T follicular helper cell (primary cell): ENCODE results near the gene DCTD.

Source experiments
- DNase-seq: peaks from one replicate; pipeline ENCODE4 v3.0.0-alpha.2; 2020; ENCODE audit warnings: low read depth

DCTD gene

DNA sequence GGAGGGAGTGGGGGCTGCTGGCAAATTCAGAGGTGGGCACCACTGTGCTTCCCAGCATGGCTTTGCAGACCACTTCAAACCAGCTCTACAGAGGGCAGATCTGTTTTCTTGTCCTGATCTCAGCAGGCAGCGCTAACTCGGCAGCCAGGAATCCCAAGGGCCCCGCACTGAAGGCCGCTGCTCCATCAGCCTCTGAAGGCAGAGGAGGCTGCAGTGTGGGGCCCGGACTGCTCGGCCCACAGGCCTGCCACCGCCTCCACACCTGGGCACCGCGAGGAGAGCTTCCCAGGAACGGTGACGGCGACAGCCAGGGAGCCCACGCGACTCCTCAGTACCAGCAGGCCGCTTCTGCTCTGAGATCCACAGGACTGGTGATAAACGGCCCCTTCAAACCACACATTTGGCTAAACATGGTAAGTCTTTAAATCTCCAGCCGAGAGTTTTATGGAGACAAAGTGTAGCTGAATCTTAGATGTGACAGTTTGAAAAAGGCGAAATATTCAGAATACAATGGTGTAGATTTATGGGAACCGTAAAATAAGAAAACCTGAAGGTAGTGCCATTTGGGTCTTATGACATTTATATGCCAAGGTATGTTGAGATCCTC lies 23.6 kb downstream of the DCTD start:
- no peak for DNase-seq

DNA sequence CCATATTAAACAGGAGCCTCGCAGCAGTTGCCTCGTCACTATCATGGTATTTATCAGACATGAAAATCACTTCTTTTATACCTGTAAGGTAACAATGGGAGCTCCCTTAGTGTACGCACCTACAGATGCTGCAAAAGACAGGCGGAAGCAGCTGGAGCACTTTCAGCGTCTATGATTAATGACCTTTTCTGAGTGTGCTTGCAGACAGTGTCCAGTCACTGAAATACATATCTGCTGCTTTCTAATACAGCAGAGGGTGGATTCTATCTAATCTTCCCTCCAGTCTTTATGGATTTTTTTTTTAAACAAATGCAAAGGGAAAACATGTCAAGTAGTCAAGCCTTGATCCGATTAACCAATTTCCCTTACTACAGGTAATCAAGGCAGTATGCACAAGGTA lies 24.1 kb downstream of the DCTD start:
- no peak for DNase-seq

DNA sequence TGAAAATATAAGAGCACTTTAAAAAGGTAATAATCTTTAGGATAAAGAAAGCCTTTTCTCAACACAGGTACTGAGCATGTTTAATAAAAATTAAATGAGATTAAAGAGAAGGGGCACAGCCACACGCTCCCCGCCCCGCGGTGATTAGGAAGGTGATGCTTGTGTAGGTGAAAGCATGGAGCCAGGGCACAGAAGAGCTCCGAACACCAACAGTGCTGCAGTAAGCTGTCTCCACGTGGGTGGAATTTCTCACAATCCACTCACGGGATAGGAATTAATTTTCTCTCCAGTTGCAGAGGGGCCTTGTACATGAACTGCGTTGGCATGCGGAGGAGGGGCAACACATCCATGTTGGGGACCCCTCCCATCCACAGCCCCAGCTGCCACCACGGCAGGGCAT lies 27.0 kb downstream of the DCTD start:
- DNase-seq: no peak

DNA sequence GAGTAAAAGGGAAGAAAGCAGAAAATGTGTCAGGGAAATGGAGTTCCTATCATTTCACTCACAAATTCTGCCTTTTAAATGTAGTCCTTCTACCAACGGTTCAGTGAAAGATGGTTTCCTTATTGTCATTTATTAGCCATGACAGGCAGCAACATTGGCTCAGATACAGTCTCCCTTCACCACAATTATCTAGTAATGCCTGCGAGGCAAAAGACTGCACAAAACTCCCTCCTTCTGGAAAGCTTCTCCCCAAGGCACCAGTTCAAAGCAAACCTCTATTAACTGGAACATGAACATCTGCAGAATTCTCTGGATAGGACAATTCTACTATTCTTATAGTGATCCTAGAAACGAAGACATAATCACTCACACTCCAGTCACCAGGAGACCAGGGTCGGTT lies 28.3 kb downstream of the DCTD start:
- DNase-seq: no peak

DNA sequence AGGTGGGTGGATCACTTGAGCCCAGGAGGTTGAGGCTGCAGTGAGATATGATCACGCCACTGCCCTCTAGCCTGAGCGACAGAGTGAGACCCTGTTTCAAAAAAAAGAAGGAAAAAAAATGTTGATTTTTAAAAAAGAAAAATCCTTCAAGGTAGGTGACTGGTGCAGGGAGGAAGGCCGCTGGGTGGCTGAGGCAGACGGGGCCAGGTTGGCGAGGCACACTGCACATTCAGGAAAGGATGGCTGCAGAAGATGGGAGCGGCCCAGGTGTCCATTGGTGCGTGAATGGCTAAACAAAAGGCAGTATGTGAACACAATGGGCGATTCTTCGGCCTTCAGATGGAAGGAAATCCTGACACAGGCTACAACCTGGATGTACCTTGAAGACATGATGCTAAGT lies 30.4 kb downstream of the DCTD start:
- DNase-seq: no peak

DNA sequence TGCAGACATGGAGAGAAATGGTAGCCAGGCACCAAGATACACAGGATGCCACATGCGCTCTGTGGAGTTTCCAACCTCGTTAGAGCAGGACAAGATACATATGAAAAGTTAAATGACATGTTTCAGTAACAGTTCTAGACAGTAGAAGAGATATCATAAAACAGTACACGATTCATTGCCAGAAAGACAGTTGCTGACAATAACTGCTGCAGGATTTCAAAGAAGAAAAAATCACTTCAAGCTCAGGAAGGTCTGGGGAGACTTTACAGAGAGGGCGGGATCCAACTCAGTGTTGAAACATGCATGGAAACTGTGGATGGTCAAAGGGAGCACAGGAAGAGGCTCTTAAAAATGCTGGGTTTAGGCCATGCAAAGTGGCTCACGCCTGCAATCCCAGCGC lies 31.0 kb downstream of the DCTD start:
- no peak for DNase-seq

DNA sequence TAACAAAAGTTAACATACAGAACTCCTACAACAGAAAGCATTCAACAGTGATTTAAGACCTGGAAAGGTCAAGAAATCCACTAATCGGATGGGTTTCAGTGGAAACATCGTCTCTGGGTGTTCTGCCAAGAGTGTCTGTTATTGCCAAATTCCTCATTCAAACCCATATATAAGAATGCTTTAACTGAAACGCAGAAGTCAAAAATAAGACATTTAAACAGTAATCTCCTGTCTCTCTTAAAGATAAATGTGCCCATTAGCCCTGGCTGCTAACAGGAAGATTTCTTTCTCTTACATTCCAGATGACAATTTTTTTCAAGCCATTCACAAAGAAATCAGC lies 31.5 kb downstream of the DCTD start:
- DNase-seq: no peak

DNA sequence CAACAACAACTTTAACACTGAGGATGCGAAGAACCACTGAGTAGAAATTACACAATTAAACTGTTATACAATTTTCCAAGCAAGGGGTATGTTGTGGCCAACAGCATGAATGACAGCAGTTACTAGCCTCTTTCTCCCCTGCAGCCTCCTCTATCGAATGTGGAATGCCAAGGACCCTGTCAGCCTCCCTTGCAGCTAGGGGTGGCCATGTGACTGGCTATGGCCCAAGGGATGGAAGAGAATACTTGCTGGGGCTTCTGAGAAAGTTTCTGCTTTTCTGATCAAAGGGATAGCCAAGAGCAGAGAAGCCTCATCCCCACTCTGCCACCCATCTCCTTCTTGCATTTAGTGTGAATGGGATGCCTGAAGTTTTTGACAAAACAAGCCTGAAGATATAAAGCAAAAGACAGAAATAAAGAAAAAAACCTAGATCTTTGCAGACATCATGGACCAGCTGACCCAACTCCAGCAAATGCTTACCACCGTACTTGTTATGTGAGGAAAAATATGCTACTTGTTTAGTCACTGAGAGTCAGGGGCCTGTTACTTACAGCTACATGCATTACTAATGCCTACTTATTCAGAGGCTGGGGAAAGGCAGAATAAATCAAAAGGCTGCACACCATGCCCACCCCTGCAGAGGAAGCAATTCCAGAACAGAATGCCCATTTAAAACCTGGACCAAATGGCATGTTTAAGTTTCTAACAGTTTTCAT lies 32.0 kb downstream of the DCTD start:
- DNase-seq: no peak

DNA sequence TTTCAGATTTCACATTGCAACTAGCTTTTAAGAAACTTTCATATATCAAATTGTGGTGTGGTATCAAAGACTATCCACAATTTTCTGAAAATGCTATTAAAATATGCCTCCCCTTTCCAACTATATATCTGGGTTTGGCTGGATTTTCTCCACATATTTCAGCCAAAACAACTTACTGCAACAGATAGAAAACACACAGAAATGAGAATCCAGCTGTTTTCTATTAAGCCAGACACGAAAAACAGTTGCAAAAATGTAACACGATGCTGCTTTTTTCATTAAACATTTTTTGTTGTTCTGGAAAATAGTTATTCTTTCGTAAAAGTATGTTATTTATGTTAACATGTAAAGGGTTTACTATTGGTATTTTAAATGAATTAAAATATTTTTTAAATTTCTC lies 33.1 kb downstream of the DCTD start:
- DNase-seq: no peak

DNA sequence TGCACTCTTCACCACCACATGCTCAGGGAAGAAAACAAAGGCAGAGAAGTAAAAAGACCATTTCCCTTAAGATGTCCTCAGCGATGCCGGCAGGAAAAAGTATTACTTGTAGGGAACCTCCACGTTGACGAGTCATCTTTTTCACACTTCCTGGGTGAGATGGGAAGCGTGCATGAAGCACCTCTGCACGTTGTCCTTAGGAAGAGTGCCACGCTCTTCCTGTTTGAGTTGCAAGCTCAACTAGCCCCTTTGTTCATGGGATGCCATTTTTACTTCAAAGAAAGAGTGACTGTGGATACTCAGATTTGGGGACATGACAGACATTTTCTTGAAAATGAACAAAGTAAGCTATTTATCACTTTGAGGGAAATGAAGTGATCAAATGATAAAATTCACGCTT lies 33.8 kb downstream of the DCTD start:
- DNase-seq: no peak

DNA sequence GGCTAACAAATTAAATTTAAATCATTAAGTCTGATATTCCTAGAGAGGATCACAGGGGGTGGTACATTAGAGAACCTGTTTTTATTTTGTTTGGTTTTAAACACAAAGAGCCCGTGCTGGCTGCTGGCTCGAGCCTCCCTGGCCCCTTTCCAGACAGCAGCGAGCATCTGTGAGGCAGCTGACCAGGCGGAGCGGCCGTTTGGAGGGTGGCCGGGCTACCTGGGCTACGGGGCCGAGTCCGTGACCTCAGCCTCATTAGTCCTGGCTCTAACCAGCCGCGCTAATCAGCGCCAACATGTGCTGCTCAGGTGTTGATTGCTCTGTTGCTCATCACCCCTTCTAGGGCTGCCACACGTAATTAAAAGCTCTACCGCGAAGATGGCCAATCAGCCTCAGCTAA lies 35.3 kb downstream of the DCTD start:
- no peak for DNase-seq

DNA sequence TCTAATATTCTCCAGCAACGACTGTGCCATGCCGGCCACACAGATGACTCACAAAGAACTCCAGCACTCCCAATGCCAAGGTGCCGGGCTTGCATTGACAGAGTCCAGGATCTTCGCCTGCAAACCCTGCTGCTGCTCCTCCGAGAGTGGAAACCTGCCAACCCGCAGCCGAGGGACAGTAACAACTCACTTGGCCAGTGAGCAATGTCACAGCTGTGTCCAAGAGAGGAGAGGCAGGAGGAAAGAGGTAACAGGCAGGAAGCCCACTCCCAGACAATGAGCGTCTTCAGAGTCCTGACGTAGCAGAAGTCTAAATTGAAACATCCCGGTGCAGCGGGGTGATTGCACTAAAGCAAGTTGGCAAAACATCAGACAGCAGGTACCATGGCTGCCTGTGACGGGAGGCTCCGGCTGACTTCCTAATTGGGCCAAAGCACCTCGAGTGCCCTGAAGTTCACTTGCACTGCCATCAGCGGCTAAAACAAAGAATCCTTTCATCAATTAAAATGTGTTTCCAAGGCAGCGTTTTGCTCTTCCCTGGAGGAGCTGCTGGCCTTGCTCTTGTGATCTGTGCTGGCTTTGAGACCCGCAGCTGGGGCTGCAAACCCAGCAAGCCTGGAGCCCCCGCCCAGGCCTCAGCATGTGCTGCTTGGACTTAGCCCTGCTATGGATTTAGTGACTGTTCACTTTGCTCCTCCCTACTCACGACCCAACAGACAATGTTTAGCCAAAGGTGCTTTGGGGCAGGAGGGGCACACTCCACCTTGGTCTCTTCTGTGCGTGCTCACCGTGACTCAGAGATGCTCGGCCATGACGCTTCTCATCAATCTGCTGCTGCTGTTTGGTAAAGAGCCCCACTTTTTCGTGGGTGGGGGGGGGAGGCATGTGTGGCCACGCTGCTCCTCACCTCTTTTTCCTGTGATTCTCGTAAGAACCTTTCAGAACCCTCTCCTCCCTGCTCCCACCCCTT lies 36.5 kb downstream of the DCTD start:
- DNase-seq: no peak

DNA sequence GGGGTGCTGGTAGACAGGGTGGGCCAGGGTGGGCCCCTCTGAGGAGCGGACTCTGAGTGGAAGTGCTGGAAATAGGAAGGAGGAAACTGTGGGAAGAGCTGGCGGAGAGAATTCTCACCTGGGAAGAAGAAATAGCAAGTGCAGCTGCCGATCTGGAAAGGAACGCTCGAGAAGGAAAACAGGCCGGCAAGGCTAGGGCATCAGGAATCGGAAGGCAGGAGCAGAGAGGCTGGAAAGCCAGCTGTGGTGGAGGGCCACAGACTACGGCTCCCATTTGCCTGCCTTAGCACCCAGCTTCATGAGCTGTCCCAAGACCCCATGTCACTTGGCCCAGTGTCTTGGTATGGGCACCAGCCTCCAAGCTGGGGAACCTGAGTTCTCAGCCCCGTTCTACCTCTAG lies 37.3 kb downstream of the DCTD start:
- no peak for DNase-seq

DNA sequence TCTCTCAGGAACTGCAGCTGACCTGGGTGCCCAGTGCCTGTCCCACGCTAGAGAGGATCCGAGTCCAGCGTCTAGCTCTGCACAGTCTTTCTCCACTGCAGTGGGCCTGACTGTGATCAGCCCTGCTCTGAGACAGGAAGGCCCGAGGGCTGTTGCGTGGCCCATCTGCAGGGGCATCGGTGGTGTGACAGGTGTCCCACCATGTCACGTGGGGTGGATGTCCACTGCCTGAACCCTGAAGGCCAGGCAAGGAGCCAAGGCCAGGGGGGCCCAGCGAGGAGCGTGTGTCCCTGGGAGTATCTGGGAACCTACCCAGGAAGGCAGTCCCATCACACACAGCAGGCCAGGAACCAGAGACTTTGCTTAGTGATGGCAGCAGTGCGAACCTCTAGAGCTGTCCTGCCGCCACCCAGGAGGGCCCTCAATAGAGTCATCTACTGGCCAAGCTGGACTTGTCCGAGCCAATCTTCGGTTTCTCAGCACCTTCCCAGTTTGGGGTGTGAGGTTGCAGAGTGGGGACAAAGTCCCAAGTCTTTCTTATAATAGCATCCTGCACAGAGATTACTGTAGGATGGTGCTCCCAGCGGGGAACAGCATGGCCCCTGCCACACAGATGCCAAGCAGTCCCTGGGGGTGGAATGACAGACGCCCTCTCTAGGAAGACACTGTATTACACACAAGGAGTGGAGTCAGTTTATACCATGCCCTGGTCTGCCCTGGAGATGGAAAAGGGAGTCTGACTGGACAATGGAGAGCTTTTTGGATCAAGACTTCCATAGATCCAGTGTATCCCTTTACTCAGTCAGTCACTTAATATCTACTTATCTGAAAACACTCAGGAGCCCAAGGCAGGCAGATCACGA lies 38.3 kb downstream of the DCTD start:
- DNase-seq: no peak

DNA sequence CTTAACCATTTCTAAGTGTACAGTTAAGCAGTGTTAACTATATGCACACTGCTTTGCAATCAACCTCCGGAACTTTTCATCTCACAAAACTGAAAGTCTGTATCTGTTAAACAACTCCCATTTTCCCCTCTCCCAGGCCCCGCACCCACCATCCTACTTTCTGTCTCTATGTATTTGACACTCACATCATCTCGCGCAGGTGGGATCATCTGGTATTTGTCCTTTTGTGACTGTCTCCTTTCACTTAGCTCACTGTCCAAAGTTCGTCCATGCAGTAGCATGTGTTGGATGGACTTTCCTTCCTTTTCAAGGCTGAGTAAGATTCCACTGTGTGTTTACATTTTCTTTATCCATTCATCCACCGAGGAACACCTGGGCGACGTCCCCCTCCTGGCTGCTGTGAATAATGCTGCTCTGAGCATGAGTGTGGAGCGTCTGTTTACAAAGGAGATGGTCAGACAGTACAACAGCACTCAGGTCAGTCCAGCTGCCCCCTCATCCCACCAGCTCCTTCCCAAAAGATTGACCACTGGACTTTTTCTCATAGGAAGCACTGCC lies 39.8 kb downstream of the DCTD start:
- no peak for DNase-seq

DNA sequence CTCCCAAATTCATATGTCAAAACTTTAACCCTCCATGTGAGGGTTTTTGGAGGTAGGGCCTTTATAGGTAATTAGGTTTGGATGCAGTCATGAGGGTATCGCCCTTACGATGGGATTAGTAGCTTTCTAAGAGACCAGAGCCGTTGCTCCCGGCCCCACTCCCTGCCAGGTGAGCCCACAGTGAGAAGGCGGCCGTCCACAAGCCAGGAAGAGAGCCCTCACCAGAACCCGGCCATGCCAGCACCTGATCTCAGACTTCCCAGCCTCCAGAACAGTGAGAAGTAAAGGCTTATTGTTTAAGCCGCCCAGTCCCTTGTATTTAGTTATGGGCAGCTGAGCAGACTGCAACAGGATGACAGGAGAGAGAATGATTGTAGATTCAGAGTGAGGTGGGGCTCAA lies 40.8 kb downstream of the DCTD start:
- no peak for DNase-seq

DNA sequence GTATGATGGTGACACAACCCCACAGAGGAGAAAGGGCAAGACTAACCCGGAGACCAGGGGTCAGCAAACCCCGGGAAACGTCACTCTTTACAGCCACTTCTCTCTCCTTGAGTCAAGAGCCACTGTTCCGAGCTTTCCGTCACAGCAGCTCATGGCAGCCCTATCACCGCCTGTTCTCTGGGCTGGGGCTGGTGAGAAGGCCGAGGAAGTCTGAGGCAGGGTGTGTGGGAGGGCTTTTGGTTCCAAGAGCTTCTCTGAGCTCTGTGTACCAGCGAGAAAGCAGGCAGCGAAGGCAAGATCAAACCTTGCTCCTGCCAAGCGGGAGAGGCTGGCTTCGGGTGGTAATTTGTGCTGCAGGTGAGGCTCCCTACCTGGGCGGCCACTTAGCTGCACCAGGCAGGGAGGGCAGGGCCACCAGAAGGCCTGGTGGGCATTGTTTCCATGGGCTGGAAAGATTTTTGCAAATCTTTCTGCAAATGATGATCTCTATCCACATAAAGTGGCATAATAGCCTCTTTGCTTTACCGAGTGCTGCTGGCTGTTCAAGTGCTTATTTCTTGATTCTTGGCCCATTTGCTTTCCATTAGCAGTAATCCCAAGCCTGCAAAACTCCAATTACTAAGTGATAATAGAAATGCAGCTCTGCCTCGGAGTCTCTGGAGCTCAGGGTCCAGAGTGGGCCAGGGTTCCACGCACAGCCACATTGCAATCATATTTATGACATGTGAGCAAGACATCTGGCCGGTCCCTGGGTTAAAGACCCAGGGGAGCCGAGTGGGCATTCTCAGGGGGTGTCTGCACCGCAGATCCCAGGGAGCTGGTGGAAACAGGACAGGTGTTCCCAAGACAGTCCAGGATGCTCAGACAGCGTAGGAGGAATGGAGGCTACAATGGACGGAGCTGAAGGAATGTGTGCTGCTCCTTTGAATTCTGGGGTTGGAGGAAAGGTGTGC lies 41.5 kb downstream of the DCTD start:
- no peak for DNase-seq

DNA sequence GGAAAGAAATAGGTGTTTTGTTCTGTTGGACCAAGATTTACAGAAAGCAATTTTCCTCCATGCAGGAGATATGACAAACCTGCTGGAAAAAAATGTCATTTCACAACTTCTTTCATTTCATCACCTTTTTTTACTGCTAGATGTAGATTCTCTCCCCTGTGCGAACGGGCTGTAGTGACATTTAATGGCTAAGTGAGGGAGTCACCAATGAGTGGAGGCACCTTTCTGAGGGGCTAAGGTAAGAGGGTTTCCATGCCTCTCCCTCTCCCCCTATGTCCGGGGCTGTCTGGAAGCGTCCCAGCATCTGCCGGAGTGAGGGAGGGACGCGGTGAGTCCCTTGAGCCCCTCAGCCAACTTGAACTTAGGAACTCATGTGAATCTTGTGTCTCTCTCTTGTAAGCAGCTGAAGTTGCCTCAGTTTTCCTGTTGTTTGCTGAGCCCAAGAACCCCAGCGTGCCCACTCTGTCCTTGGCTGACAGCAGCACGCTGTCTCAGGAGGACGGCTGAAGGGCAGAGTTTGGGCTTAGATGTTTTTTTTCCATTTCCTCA lies 42.3 kb downstream of the DCTD start:
- no peak for DNase-seq

DNA sequence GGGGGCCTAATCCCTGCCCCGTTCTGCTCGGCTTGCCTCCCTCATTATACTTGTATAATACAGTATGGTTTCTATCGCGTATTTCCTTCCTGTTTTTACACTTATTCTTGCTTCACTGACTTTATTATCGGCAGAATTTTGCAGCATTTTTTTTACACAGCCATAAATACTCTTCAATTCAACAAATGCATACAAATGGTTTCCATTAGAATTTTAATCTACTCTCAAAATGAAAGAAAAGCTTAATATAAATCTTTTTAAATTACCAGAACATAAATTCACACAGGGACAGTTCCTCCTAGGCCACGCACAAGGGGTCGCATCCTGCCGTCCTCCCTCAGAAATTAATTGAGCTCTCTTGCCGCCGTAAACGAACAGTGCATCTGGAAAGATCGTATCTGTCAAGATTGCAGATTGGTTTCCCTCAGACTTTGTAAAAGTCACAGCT lies 42.9 kb downstream of the DCTD start:
- DNase-seq: no peak

DNA sequence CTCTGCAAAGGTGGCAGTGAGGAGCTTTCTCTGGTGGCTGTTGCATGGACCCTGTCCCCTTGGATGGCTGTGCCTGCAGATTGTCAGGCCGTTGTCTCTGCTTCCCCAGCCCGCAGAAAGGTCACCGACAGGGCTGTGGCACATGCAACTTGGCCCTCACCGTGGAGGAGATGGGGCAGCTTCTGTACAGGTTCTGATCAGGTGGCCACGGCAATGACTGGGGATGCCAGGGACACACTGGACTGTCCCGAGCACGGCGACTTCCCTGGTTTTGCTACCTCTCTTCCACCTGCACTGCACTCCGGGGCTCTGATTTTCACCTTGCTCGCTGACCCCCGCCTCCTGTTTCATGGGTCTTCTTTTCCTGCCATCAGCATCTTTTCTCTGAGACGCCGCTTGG lies 43.5 kb downstream of the DCTD start:
- no peak for DNase-seq
